T-helper 17 cell (primary cell): ENCODE results near the gene IGF2BP3. TPM values are rescaled to one million over a fixed set of nuclear protein-coding genes. Genes with fewer than 3 reads are reported as not detected.

ENCODE experiments used
- ATAC-seq: fragments of 150-1000 bp; cut with Tn5 transposase; 2 replicates; pipeline ENCODE4 v1.10.0; 2021; ENCODE audit warnings: mild to moderate bottlenecking, moderate library complexity
- DNase-seq, 3 donors: peaks; one replicate each; pipeline versions ENCODE4 v3.0.0 to v3.0.0-alpha.2; 2020 to 2021
- H3K9me3 ChIP-seq: one replicate; pipeline ENCODE4 v1.7.0; 2013; ENCODE audit warnings: low read length, mild to moderate bottlenecking; ENCODE audit not compliant: control insufficient read depth, poor library complexity, severe bottlenecking
- H3K27ac Mint-ChIP-seq: one replicate; pipeline ENCODE4 v1.8.0; 2022; ENCODE audit warnings: mild to moderate bottlenecking, moderate library complexity, mixed read lengths
- H3K27me3 Mint-ChIP-seq: one replicate; pipeline ENCODE4 v1.8.0; 2022; ENCODE audit warnings: mixed read lengths
- H3K36me3 Mint-ChIP-seq: one replicate; pipeline ENCODE4 v1.8.0; 2022; ENCODE audit warnings: low read depth, mixed read lengths
- H3K4me1 Mint-ChIP-seq: one replicate; pipeline ENCODE4 v1.8.0; 2022; ENCODE audit warnings: mild to moderate bottlenecking, mixed read lengths
- H3K4me3 Mint-ChIP-seq: one replicate; pipeline ENCODE4 v1.8.0; 2022; ENCODE audit warnings: mild to moderate bottlenecking, moderate library complexity, mixed read lengths
- total RNA-seq, 4 donors: library from RNA in 2 of 4; stranded (reverse) in 2 of 4; gene quantifications; one replicate each; pipeline ENCODE4 v1.2.3 and lab custom pipeline; 2022 to 2026

Gene IGF2BP3
- total RNA-seq, 2 donors from 2014 or later: 1.4 to 11.0 TPM

- Mint-ChIP-seq H3K36me3 (peaks cover 2% of the 10 kb centered on the region), H3K27ac (no peak overlapping the region), H3K27me3 (peaks cover 65% of the 10 kb centered on the region), H3K4me3 (no peak overlapping the region), H3K4me1 (peaks cover 9% of the 10 kb centered on the region)
- no peak for DNase-seq
- ATAC-seq: no peak
- H3K9me3 ChIP-seq: peaks cover 18% of the 10 kb centered on the region
Measured at GRCh38 chr7:23476286-23477156, 6.2 kb upstream of the IGF2BP3 start.

- ATAC-seq (no peak), DNase-seq (no peak)
- peak overlapping the region; percentile 53 for H3K27ac Mint-ChIP-seq
- H3K9me3 ChIP-seq: peaks cover 18% of the 10 kb centered on the region
- no peak overlapping the region for H3K4me3 Mint-ChIP-seq
- peaks cover 15% of the 10 kb centered on the region for H3K4me1 Mint-ChIP-seq
- peaks cover 2% of the 10 kb centered on the region for H3K36me3 Mint-ChIP-seq
- peaks cover 65% of the 10 kb centered on the region for H3K27me3 Mint-ChIP-seq
Measured at GRCh38 chr7:23475576-23475839, 5.2 kb upstream of the IGF2BP3 start.

- no peak for ATAC-seq
- H3K36me3 Mint-ChIP-seq: peaks cover under 1% of the 10 kb centered on the region
- H3K9me3 ChIP-seq: peaks cover 18% of the 10 kb centered on the region
- peak overlapping the region; percentile 53 for H3K27ac Mint-ChIP-seq
- H3K27me3 Mint-ChIP-seq: peaks cover 65% of the 10 kb centered on the region
- peak overlapping the region; percentile 85 for H3K4me3 Mint-ChIP-seq
- no peak for DNase-seq
- peaks cover 20% of the 10 kb centered on the region for H3K4me1 Mint-ChIP-seq
Measured at GRCh38 chr7:23474829-23475575, 4.7 kb upstream of the IGF2BP3 start.

- Mint-ChIP-seq H3K27me3 (peaks cover 68% of the 10 kb centered on the region), H3K4me3 (peak overlapping the region; percentile 85), H3K27ac (peak overlapping the region; percentile 53), H3K36me3 (peaks cover 2% of the 10 kb centered on the region), H3K4me1 (peaks cover 22% of the 10 kb centered on the region)
- ATAC-seq: peak; percentile 55
- peaks cover 18% of the 10 kb centered on the region for H3K9me3 ChIP-seq
- peak; percentile 18 to 28 (median 27) for DNase-seq
Measured at GRCh38 chr7:23474094-23474828, 4.0 kb upstream of the IGF2BP3 start.

GRCh38 chr7:23473844-23474093 lies 3.5 kb upstream of the IGF2BP3 start:
- DNase-seq (no peak), ATAC-seq (no peak)
- H3K4me1 Mint-ChIP-seq: peaks cover 23% of the 10 kb centered on the region
- peaks cover 2% of the 10 kb centered on the region for H3K36me3 Mint-ChIP-seq
- H3K4me3 Mint-ChIP-seq: no peak overlapping the region
- H3K27me3 Mint-ChIP-seq: peaks cover 63% of the 10 kb centered on the region
- peak overlapping the region; percentile 66 for H3K27ac Mint-ChIP-seq
- peaks cover 18% of the 10 kb centered on the region for H3K9me3 ChIP-seq

- peak overlapping the region; percentile 66 for H3K27ac Mint-ChIP-seq
- peaks cover 25% of the 10 kb centered on the region for H3K4me1 Mint-ChIP-seq
- DNase-seq: no peak
- no peak for ATAC-seq
- peaks cover 2% of the 10 kb centered on the region for H3K36me3 Mint-ChIP-seq
- H3K27me3 Mint-ChIP-seq: peaks cover 60% of the 10 kb centered on the region
- H3K4me3 Mint-ChIP-seq: peak overlapping the region; percentile 67
- peaks cover 18% of the 10 kb centered on the region for H3K9me3 ChIP-seq
Measured at GRCh38 chr7:23472956-23473843, 2.9 kb upstream of the IGF2BP3 start.

GRCh38 chr7:23472556-23472955 lies 2.3 kb upstream of the IGF2BP3 start:
- Mint-ChIP-seq H3K4me3 (no peak overlapping the region), H3K4me1 (peaks cover 30% of the 10 kb centered on the region), H3K36me3 (peaks cover 2% of the 10 kb centered on the region), H3K27me3 (peaks cover 67% of the 10 kb centered on the region), H3K27ac (peak overlapping the region; percentile 41)
- DNase-seq (no peak), ATAC-seq (no peak)
- H3K9me3 ChIP-seq: peaks cover 18% of the 10 kb centered on the region

- no peak overlapping the region for H3K4me3 Mint-ChIP-seq
- peaks cover 18% of the 10 kb centered on the region for H3K9me3 ChIP-seq
- peaks cover 2% of the 10 kb centered on the region for H3K36me3 Mint-ChIP-seq
- DNase-seq (no peak), ATAC-seq (no peak)
- peaks cover 70% of the 10 kb centered on the region for H3K27me3 Mint-ChIP-seq
- peaks cover 34% of the 10 kb centered on the region for H3K4me1 Mint-ChIP-seq
- peak overlapping the region; percentile 41 for H3K27ac Mint-ChIP-seq
Measured at GRCh38 chr7:23472046-23472445, 1.8 kb upstream of the IGF2BP3 start.

GRCh38 chr7:23471106-23471859 lies 992 bp upstream of the IGF2BP3 start:
- DNase-seq (peak in 1 of 3 donors; percentile 22), ATAC-seq (peak; percentile 26)
- H3K4me3 Mint-ChIP-seq: peak overlapping the region; percentile 76
- H3K9me3 ChIP-seq: peaks cover 18% of the 10 kb centered on the region
- peaks cover 67% of the 10 kb centered on the region for H3K27me3 Mint-ChIP-seq
- peaks cover 2% of the 10 kb centered on the region for H3K36me3 Mint-ChIP-seq
- peaks cover 34% of the 10 kb centered on the region for H3K4me1 Mint-ChIP-seq
- H3K27ac Mint-ChIP-seq: peak overlapping the region; percentile 62

GRCh38 chr7:23469961-23470250 lies 385 bp downstream of the IGF2BP3 start:
- H3K27ac Mint-ChIP-seq: peak overlapping the region; percentile 62
- peak overlapping the region; percentile 89 for H3K4me3 Mint-ChIP-seq
- DNase-seq (no peak), ATAC-seq (no peak)
- peaks cover 2% of the 10 kb centered on the region for H3K36me3 Mint-ChIP-seq
- peaks cover 34% of the 10 kb centered on the region for H3K4me1 Mint-ChIP-seq
- H3K9me3 ChIP-seq: peaks cover 16% of the 10 kb centered on the region
- peaks cover 74% of the 10 kb centered on the region for H3K27me3 Mint-ChIP-seq

- Mint-ChIP-seq H3K27ac (peak overlapping the region; percentile 62), H3K4me3 (peak overlapping the region; percentile 89), H3K36me3 (peaks cover 2% of the 10 kb centered on the region), H3K4me1 (peaks cover 29% of the 10 kb centered on the region), H3K27me3 (peaks cover 72% of the 10 kb centered on the region)
- peaks cover 12% of the 10 kb centered on the region for H3K9me3 ChIP-seq
- peak; percentile 14 to 22 (median 21) for DNase-seq
- peak; percentile 70 for ATAC-seq
Measured at GRCh38 chr7:23469150-23469960, 936 bp downstream of the IGF2BP3 start.
